GM10248 (cell line): ENCODE results near the gene CFAP97D1.

Experiments used
- CTCF ChIA-PET: fragments of 300-600 bp; sonication (Branson Sonifier 250); formaldehyde crosslinking; extraction: SDS; loops from one replicate; lab custom pipeline; 2021; ENCODE audit warnings: antibody characterized with exemption; lab: Yijun Ruan, JAX
- POLR2A ChIA-PET: fragments of 350-650 bp; sonication (Branson Sonifier 250); formaldehyde crosslinking; extraction: SDS; loops from one replicate; lab custom pipeline; 2020; ENCODE audit warnings: antibody characterized with exemption; lab: Yijun Ruan, JAX
- DNase-seq: peaks from one replicate; pipeline ENCODE4 v3.0.0; 2012; ENCODE audit errors: extremely low spot score
- TF ChIP-seq, protein P1 (sequence below): IDR thresholded peaks from 2 replicates; pipeline ENCODE4 v1.5.1; 2012; ENCODE audit warnings: mild to moderate bottlenecking, low read depth; ENCODE audit errors: extremely low read depth, missing control alignments, control extremely low read depth

Gene CFAP97D1

GRCh38 chr17:43823350-43824084 is 43.3 kb downstream of the CFAP97D1 start:
- TF ChIP-seq, protein P1, sequence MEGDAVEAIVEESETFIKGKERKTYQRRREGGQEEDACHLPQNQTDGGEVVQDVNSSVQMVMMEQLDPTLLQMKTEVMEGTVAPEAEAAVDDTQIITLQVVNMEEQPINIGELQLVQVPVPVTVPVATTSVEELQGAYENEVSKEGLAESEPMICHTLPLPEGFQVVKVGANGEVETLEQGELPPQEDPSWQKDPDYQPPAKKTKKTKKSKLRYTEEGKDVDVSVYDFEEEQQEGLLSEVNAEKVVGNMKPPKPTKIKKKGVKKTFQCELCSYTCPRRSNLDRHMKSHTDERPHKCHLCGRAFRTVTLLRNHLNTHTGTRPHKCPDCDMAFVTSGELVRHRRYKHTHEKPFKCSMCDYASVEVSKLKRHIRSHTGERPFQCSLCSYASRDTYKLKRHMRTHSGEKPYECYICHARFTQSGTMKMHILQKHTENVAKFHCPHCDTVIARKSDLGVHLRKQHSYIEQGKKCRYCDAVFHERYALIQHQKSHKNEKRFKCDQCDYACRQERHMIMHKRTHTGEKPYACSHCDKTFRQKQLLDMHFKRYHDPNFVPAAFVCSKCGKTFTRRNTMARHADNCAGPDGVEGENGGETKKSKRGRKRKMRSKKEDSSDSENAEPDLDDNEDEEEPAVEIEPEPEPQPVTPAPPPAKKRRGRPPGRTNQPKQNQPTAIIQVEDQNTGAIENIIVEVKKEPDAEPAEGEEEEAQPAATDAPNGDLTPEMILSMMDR = no peak
- DNase-seq = no peak
- ChIA-PET POLR2A (no interaction called here), CTCF (interaction anchor here (1.1 to 2.7 kb wide), 2 partner anchors 22 to 120 kb away, joined by 3 to 11 read pairs; partner anchors contain the start of gene CD300LG)

GRCh38 chr17:43825567-43825966 is 45.3 kb downstream of the CFAP97D1 start:
- CTCF ChIA-PET = interaction anchor here (0.6 to 8.1 kb wide), 3 partner anchors 20 to 54 kb away, joined by 3 to 44 read pairs (median 3); partner anchors contain the start of gene CD300LG
- no peak for DNase-seq
- TF ChIP-seq, protein P1 = no peak
- POLR2A ChIA-PET = no interaction called here

- DNase-seq = no peak
- ChIA-PET CTCF (interaction anchor here (0.6 to 8.1 kb wide), 3 partner anchors 20 to 52 kb away, joined by 3 to 44 read pairs (median 3); partner anchors contain the start of gene CD300LG), POLR2A (no interaction called here)
- TF ChIP-seq, protein P1 = no peak
Observed at GRCh38 chr17:43826206-43826605, 46.0 kb downstream of the CFAP97D1 start.

GRCh38 chr17:43827596-43827995 is 47.4 kb downstream of the CFAP97D1 start:
- POLR2A ChIA-PET = no interaction called here
- CTCF ChIA-PET = interaction anchor here (1.1 to 8.1 kb wide), 2 partner anchors 11 to 18 kb away, joined by 3 to 44 read pairs; partner anchors contain the start of gene CD300LG
- TF ChIP-seq, protein P1 = no peak
- no peak for DNase-seq

GRCh38 chr17:43829738-43830137 is 49.5 kb downstream of the CFAP97D1 start:
- ChIA-PET POLR2A (no interaction called here), CTCF (interaction anchor here (8.1 kb wide), 1 partner anchor 16 kb away, joined by 44 read pairs; the partner anchor contains the start of gene CD300LG)
- no peak for DNase-seq
- TF ChIP-seq, protein P1 = no peak

- TF ChIP-seq, protein P1 = no peak
- ChIA-PET CTCF (interaction anchor here (1.5 to 8.1 kb wide), 2 partner anchors 15 to 48 kb away, joined by 3 to 44 read pairs; partner anchors contain the start of gene CD300LG), POLR2A (no interaction called here)
Observed at GRCh38 chr17:43830510-43831140, 50.4 kb downstream of the CFAP97D1 start.

More at GRCh38 chr17:43830510-43831140, 50.4 kb downstream of the CFAP97D1 start:
- DNase-seq = no peak
